HEK293T (cell line): ENCODE results near the gene HAP1.

Source experiments
- BHLHE40 ChIP-seq: fragments of 450-650 bp; IDR thresholded peaks from 2 replicates; pipeline ENCODE4 v1.6.1; 2016; ENCODE audit warnings: mild to moderate bottlenecking, moderate library complexity, borderline replicate concordance
- FOXA1 ChIP-seq: fragments of 450-650 bp; IDR thresholded peaks from 2 replicates; pipeline ENCODE4 v1.6.1; 2016; ENCODE audit warnings: mild to moderate bottlenecking
- PKNOX1 ChIP-seq: fragments of 450-650 bp; IDR thresholded peaks from 2 replicates; pipeline ENCODE4 v1.6.1; 2016

GRCh38 chr17:41740506-41740905 is 6.1 kb upstream of the HAP1 start:
- TF ChIP-seq PKNOX1 (no peak), FOXA1 (no peak), BHLHE40 (no peak)
